GM19328 (cell line): ENCODE results near the gene MRPS23.

Source experiments
- ATAC-seq: cut with Tn5 transposase; IDR thresholded peaks from one replicate; pipeline ENCODE4 v1.9.1; 2021; ENCODE audit warnings: mild to moderate bottlenecking, moderate library complexity; ENCODE audit not compliant: unreplicated experiment

MRPS23 gene

GRCh38 chr17:57838857-57839570 lies 10.8 kb downstream of the MRPS23 start:
- no peak for ATAC-seq

GRCh38 chr17:57838453-57838852 lies 11.4 kb downstream of the MRPS23 start:
- no peak for ATAC-seq

- no peak for ATAC-seq
These were observed 14.4 kb downstream of the MRPS23 start for GRCh38 chr17:57835333-57835900.

- no peak for ATAC-seq
These were observed 15.6 kb downstream of the MRPS23 start for GRCh38 chr17:57834146-57834741.

- ATAC-seq, result no peak
These were observed 16.5 kb downstream of the MRPS23 start for GRCh38 chr17:57833179-57833939.

GRCh38 chr17:57832314-57833178 lies 17.3 kb downstream of the MRPS23 start:
- ATAC-seq, result no peak

- ATAC-seq, result no peak
These were observed 19.0 kb downstream of the MRPS23 start for GRCh38 chr17:57830880-57831279.

GRCh38 chr17:57823469-57824401 lies 26.1 kb downstream of the MRPS23 start:
- ATAC-seq, result no peak

GRCh38 chr17:57819867-57820266 lies 30.0 kb downstream of the MRPS23 start:
- no peak for ATAC-seq

- ATAC-seq, result no peak
These were observed 30.6 kb downstream of the MRPS23 start for GRCh38 chr17:57819285-57819684.

GRCh38 chr17:57818066-57818465 lies 31.8 kb downstream of the MRPS23 start:
- ATAC-seq, result no peak

GRCh38 chr17:57817299-57817698 lies 32.5 kb downstream of the MRPS23 start:
- ATAC-seq, result no peak

GRCh38 chr17:57814421-57814820 lies 35.4 kb downstream of the MRPS23 start:
- no peak for ATAC-seq

GRCh38 chr17:57811638-57812280 lies 38.1 kb downstream of the MRPS23 start:
- no peak for ATAC-seq

- ATAC-seq, result no peak
These were observed 38.9 kb downstream of the MRPS23 start for GRCh38 chr17:57810721-57811637.

GRCh38 chr17:57809879-57810278 lies 40.0 kb downstream of the MRPS23 start:
- ATAC-seq, result no peak

GRCh38 chr17:57808882-57809281 lies 41.0 kb downstream of the MRPS23 start:
- no peak for ATAC-seq
